COLO668 (cell line): Measurements from ENCODE around the gene DENND6A.

ENCODE experiments used
- DNase-seq: peaks from one replicate; lab custom pipeline; 2025; ENCODE audit not compliant: unreplicated experiment; lab: John Stamatoyannopoulos, UW

Gene DENND6A

GRCh38 chr3:57582474-57583168 lies 110.3 kb downstream of the DENND6A start:
- peak; percentile 6 for DNase-seq

- DNase-seq, result no peak
These were observed 115.1 kb downstream of the DENND6A start for GRCh38 chr3:57577801-57578200.

GRCh38 chr3:57575966-57576626 lies 116.8 kb downstream of the DENND6A start:
- no peak for DNase-seq
